Skin epidermis (tissue), 12 donors: Measurements from ENCODE around the gene SPATA16.
"Not testable (repeated sequence)": the region's sequence is repeated elsewhere in the genome, so short reads cannot be mapped to it uniquely, and the experiment has no call there.

Experiments used
- H3K27ac ChIP-seq, 21 experiments: fragments of 200-600 bp; sonication (generic) in 11 of 21; one replicate each; pipeline ENCODE4 v1.5.0; 2020; ENCODE audit warnings: mild to moderate bottlenecking in 3 of 21, inconsistent platforms in 2 of 21, moderate library complexity in 2 of 21
- H3K4me3 ChIP-seq, 7 experiments: fragments of 200-600 bp; sonication (generic) in 2 of 7; one replicate each; pipeline ENCODE4 v1.5.0; 2020; ENCODE audit warnings: inconsistent platforms in 2 of 7, mild to moderate bottlenecking in 2 of 7, moderate library complexity in 1 of 7

Gene SPATA16

GRCh38 chr3:172904711-172905373 is 236.2 kb downstream of the SPATA16 start:
- Histone ChIP-seq H3K4me3 (no peak overlapping the region), H3K27ac (no peak overlapping the region)

GRCh38 chr3:172903642-172904320 is 237.3 kb downstream of the SPATA16 start:
- Histone ChIP-seq H3K27ac (no peak overlapping the region), H3K4me3 (no peak overlapping the region)

GRCh38 chr3:172892158-172892557 is 248.9 kb downstream of the SPATA16 start:
- Histone ChIP-seq H3K27ac (no peak overlapping the region), H3K4me3 (no peak overlapping the region)

GRCh38 chr3:172885704-172886103 is 255.3 kb downstream of the SPATA16 start:
- no peak overlapping the region for H3K4me3 ChIP-seq
- no peak overlapping the region for H3K27ac ChIP-seq

- Histone ChIP-seq H3K27ac (no peak overlapping the region), H3K4me3 (no peak overlapping the region)
Observed at GRCh38 chr3:172882563-172882962, 258.5 kb downstream of the SPATA16 start.

DNA sequence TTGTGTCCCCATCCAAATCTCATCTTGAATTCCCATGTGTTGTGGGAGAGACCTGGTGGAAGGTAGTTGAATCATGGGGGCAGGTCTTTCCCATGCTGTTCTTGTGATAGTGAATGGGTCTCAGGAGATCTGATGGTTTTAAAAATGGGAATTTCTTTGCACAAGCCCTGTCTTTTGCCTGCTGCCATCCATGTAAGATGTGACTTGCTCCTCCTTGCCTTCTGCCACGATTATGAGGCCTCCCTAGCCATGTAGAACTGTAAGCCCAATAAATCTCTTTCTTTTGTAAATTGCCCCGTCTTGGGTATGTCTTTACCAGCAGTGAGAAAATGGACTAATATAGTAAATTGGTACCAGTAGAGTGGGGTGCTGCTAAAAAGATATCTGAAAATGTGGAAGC is 261.7 kb downstream of the SPATA16 start:
- H3K4me3 ChIP-seq, H3K27ac ChIP-seq: not testable (repeated sequence)

DNA sequence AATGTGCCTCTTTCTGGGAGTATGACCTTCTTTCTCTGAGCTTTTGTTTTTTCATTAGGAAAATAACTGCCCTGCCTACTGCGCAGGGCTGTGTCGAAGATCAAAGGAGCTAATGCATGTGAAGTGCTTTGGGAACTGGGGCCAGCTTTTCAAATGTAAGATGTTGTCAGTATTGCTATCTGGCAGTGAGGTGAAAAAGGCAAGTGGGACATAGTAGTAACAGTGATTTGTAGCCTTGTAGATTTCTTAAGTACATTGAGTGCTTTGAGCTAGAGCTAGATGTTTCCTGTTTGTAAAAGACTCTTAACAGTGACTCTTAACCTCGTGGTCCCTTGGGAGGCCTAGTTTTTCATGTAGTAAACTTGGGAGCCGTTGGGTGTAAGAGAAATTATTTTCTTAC is 264.0 kb downstream of the SPATA16 start:
- Histone ChIP-seq H3K4me3 (no peak overlapping the region), H3K27ac (no peak overlapping the region)

DNA sequence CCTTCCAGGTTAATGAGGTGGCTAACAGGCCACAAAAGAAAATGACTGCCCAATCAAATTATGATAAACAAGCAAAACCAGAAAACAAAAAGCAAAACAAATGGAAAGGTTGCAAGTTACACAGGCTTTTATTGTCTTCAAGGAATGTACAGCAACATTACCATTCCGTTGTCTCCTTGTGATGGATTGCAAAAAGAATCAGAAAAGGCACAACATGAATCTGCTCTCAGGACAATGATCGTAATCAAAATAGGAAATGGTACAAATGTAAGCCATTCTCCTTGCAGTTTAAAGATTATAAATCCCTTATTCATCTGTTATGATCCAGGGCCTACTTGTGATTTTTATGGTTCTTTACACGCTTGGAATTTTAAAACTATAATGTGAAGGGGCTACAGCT is 264.7 kb downstream of the SPATA16 start:
- no peak overlapping the region for H3K27ac ChIP-seq
- H3K4me3 ChIP-seq, result no peak overlapping the region

DNA sequence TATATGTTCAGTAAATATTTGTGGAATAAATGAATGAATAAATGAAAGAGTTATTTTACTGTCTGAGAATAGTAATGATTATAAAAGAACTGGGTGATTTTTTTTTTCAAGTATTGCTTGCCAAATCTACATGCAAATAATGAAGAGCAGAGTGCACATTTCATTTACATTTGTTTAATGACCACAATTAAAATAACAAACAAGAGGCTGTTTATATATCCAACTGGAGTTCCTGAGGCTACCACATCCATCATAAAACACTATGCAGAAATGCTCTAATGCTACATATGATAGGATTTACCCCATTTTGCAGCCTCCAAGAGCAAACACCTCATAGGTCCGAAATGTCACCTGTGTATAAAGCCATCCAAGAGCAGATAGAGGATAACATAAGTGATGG is 266.0 kb downstream of the SPATA16 start:
- H3K4me3 ChIP-seq, result no peak overlapping the region
- no peak overlapping the region for H3K27ac ChIP-seq

DNA sequence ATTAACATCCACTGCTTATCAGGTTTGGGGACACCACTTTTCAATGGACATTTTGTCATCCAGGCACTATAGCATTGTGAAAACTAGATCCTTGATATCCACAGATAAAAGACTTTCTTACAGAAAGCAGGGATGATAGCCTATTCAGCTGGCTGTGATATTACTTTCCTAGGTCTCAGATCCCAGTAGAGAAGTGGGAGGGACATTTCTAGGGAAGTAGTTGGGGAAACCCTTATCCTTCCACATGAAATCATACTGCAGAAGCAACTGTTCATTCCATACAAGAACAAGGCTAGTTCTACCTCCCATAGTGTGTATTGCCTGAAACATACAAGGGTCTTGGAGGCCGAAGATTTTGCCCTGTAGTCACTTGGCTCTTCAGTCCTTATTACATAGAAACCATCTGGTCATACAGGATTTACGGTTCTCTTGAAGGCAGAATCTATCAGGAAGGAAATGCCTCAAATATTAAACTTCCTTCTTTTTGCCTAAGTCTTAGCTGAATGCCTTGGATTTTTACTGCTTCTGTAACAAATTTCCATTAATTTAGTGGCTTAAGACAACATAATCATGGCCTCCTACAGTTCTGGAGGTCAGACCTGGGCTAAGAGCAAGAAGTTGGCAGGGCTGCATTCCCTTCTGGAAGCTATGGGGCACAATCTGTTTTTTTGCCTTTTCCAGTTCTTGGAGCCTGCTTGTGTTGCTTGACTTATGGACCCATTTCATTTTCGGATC is 271.1 kb downstream of the SPATA16 start:
- Histone ChIP-seq H3K27ac (no peak overlapping the region), H3K4me3 (no peak overlapping the region)

DNA sequence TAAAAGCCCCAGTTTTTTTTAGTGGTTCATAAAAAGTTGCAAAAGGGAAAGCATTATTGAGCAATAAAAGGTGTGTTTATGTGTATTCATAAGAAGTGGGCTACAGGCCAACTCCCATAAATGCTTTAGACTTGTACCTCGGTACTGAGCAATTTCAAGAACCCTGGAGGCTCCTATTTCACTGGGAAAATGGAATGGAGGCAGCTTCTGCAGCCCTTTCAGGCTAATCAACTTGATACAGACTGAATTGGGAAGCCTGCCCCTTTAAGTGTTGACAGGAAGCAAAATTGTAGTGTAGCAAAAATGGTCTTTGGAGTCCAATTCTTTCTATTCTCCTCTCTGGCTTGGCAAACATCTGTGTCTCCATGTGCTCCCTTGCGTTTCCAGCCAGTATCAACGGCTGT is 271.7 kb downstream of the SPATA16 start:
- Histone ChIP-seq H3K4me3 (no peak overlapping the region), H3K27ac (no peak overlapping the region)

GRCh38 chr3:172868582-172869200 is 272.3 kb downstream of the SPATA16 start:
- no peak overlapping the region for H3K4me3 ChIP-seq

GRCh38 chr3:172866726-172867350 is 274.2 kb downstream of the SPATA16 start:
- H3K27ac ChIP-seq, H3K4me3 ChIP-seq: not testable (repeated sequence)

More at GRCh38 chr3:172868582-172869200, 272.3 kb downstream of the SPATA16 start:
- no peak overlapping the region for H3K27ac ChIP-seq

DNA sequence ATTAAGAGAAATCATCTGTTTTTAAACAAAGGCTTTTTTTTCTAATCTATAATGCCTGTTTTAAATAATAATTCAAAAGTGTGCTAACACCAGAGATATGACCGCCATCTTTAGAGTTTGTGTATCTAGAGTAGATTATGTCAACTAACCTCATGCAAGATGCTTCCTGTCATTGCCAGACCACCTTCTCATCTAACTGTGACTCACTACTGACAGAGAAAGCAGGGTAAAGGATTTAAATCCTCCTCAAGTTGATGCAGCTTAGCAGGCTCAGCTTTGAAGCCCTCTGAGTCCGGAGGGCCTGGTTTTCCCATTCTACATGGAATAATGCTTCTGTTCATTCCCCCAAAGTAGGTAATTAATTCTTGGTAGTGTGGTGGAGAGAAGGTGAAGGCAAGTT is 282.0 kb downstream of the SPATA16 start:
- H3K27ac ChIP-seq, result no peak overlapping the region
- no peak overlapping the region for H3K4me3 ChIP-seq

DNA sequence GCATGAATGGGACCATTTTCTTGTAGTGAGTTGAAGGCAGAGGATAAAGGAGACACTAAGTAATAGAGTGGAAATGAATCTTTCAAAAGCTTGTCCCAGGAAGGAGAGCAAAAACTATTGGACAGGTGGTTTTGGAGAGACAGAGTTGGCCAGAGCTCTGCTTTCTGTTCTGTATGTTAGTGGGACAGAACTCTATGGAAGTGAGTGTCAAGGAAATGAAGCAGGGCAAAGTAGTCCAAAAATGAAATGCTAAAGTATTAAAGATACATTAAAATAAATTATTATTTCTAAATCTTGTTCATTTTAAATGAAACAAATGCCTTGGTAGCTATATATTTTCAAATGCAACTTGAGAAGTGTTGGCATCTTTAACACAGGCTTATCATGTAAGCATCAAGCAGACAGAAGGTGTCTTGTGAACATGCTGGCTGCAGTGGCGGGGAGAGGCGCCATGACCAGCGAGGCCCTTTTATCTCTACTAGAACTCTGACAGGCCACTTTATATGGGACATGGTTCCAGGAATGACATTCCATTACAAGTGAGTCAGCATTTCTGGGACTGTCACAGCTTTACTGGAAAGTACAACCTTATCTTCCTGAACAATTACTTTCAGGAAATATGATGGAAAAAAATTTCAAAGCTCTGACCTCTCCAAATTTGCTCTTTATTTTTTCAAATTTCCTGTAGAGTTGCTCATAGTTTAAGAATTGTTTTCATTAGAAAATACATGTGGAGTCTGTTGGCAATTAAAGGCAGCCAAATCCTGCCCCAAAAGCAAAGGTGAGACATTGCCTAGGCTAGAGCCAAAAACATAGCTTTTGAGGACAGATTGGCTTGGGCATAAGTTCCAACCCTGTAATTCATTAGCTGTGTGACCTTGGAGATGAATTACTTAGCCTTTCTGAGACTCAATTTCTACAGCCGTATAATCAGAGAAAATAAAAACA is 284.0 kb downstream of the SPATA16 start:
- Histone ChIP-seq H3K4me3 (no peak overlapping the region), H3K27ac (peak overlapping the region in 1 of 21 experiments; percentile 18)

DNA sequence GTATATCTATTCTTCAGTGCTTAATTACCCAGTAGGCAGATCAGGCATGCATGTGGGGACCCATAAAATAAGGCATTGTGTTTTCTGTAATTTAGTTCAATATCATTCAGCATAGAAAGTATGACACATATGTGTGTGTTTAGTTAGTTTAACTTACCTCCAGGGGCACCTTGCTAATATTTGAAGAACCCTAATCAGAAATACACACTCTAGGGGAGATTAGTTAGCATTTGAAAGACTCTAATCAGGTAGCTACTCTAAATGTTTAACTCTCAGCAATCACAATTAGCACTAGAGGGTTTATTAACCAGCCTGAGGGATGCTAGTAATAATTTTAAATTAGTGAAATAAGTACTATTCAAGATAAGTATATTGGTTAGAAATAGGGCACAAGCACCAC is 286.0 kb downstream of the SPATA16 start:
- Histone ChIP-seq H3K4me3 (no peak overlapping the region), H3K27ac (no peak overlapping the region)

- H3K4me3 ChIP-seq, result no peak overlapping the region
- no peak overlapping the region for H3K27ac ChIP-seq
Observed at GRCh38 chr3:172853921-172854666, 286.9 kb downstream of the SPATA16 start.

GRCh38 chr3:172853005-172853404 is 288.0 kb downstream of the SPATA16 start:
- Histone ChIP-seq H3K27ac (no peak overlapping the region), H3K4me3 (no peak overlapping the region)
